ENCODE measurements around the gene TSSK2.
"Not testable (repeated sequence)": the region's sequence is repeated elsewhere in the genome, so short reads cannot be mapped to it uniquely, and the experiment has no call there.

Gene TSSK2

DNA sequence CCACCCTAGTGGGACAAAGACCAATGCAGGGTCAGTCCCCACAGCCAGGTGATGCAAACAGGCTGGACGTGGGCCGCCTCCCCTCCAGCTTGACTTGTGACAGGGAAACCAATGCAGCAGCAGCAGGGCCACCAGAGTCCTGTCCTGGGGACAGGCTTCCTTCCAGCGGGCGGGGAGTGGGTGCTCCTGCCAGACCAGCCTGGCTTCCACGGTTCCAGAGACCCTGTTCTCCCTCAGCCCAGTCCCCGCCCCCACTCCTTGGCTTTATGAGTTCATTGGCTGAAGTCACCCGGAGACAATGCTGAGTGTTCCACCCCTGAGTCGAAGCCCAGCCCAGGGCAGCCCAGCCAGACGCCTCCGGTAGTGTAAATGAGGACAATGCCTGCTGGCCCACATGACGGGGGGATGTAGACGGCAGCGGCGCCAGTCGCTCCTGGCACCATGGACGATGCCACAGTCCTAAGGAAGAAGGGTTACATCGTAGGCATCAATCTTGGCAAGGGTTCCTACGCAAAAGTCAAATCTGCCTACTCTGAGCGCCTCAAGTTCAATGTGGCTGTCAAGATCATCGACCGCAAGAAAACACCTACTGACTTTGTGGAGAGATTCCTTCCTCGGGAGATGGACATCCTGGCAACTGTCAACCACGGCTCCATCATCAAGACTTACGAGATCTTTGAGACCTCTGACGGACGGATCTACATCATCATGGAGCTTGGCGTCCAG lies at the start of gene TSSK2:
TSS of gene TSSK2 (plus strand) at position 350 of the 726 bp plus-strand sequence. CDS start at position 442, 92 bp downstream.
- TF ChIP-seq, protein P1, sequence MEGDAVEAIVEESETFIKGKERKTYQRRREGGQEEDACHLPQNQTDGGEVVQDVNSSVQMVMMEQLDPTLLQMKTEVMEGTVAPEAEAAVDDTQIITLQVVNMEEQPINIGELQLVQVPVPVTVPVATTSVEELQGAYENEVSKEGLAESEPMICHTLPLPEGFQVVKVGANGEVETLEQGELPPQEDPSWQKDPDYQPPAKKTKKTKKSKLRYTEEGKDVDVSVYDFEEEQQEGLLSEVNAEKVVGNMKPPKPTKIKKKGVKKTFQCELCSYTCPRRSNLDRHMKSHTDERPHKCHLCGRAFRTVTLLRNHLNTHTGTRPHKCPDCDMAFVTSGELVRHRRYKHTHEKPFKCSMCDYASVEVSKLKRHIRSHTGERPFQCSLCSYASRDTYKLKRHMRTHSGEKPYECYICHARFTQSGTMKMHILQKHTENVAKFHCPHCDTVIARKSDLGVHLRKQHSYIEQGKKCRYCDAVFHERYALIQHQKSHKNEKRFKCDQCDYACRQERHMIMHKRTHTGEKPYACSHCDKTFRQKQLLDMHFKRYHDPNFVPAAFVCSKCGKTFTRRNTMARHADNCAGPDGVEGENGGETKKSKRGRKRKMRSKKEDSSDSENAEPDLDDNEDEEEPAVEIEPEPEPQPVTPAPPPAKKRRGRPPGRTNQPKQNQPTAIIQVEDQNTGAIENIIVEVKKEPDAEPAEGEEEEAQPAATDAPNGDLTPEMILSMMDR (IDR thresholded peaks at IDR 0.05; ENCODE audit: low read depth, low read length): no peak
- H3K27ac ChIP-seq: no peak within 1 kb of the TSS
- H3K9me3 ChIP-seq (ENCODE audit: severe bottlenecking): no peaks in the 10 kb centered on the region
- H3K36me3 ChIP-seq: peaks cover 36% of the 10 kb centered on the region
- H3K27me3 ChIP-seq (ENCODE audit: insufficient read depth, low read depth, severe bottlenecking): no peaks in the 10 kb centered on the region
- no peak within 1 kb of the TSS for H3K4me3 ChIP-seq (ENCODE audit: low read depth, low read length)
- DNase-seq: no peak

DNA sequence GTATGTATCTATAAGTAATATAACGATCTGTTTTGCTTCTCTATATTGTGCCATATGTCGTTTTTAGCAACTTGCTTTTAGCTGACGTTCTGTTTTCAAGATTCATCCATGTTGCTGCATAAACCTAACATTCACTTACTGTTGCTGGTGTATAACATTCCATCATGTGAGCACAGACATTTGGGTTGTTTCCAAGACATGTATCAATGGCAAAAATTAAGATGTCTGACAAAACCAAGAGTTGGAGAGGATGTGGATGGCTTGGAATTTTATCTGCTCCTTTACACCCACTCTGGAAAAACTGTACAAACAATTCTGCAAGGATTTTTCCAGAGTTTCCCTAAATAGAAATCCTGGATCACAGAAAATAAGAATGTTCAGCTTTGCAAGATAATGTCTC lies 49.8 kb upstream of the TSSK2 start:
- TF ChIP-seq, protein P1 (IDR thresholded peaks at IDR 0.05; ENCODE audit: low read depth, low read length): no peak
- DNase-seq: no peak
- no peak overlapping the region for H3K27ac ChIP-seq
- H3K9me3 ChIP-seq (ENCODE audit: severe bottlenecking): no peaks in the 10 kb centered on the region
- no peaks in the 10 kb centered on the region for H3K36me3 ChIP-seq
- H3K4me3 ChIP-seq (ENCODE audit: low read depth, low read length): no peak overlapping the region
- no peaks in the 10 kb centered on the region for H3K27me3 ChIP-seq (ENCODE audit: insufficient read depth, low read depth, severe bottlenecking)

DNA sequence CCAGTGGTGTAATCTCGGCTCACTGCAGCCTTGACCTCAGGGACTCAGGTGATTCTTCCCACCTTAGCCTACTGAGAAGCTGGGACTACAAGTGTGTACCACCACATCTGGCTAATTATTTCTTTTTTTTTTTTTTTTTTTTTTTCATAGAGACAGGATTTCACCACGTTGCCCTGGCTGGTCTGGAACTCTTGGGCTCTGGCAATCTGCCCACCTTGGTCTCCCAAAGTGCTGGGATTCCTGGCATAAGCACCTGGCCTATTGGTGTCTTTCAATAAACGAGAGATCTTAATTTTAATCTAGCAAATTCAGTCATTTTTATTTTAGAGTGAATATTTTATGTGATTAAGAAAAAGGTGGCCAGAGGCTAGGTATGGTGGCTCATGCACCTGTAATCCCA lies 49.0 kb upstream of the TSSK2 start:
- H3K27ac ChIP-seq: no peak overlapping the region
- no peak for DNase-seq
- no peaks in the 10 kb centered on the region for H3K27me3 ChIP-seq (ENCODE audit: insufficient read depth, low read depth, severe bottlenecking)
- no peaks in the 10 kb centered on the region for H3K36me3 ChIP-seq
- TF ChIP-seq, protein P1 (IDR thresholded peaks at IDR 0.05; ENCODE audit: low read depth, low read length): no peak
- no peak overlapping the region for H3K4me3 ChIP-seq (ENCODE audit: low read depth, low read length)
- H3K9me3 ChIP-seq (ENCODE audit: severe bottlenecking): no peaks in the 10 kb centered on the region

DNA sequence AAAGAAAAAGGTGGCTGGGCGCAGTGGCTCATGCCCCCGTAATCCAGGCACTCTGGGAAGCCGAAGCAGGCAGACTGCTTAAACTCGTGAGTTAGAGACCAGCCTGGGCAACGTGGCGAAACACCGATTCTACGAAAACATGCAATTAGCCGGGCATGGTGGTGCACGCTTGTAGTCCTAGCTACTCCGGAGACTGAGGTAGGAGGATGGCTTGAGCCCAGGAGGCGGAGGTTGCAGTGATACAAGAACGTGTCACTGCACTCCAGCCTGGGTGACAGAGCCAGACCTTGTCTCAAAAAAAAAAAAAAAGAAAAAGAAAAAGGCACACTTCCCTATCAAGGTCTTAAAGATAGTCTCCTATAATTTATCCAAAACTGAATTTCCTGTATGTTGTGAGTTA lies 48.3 kb upstream of the TSSK2 start:
- Histone ChIP-seq H3K36me3 (no peaks in the 10 kb centered on the region), H3K27ac (no peak overlapping the region), H3K4me3 (ENCODE audit: low read depth, low read length) (no peak overlapping the region), H3K27me3 (ENCODE audit: insufficient read depth, low read depth, severe bottlenecking) (no peaks in the 10 kb centered on the region), H3K9me3 (ENCODE audit: severe bottlenecking) (no peaks in the 10 kb centered on the region)
- TF ChIP-seq, protein P1 (IDR thresholded peaks at IDR 0.05; ENCODE audit: low read depth, low read length): no peak
- no peak for DNase-seq

DNA sequence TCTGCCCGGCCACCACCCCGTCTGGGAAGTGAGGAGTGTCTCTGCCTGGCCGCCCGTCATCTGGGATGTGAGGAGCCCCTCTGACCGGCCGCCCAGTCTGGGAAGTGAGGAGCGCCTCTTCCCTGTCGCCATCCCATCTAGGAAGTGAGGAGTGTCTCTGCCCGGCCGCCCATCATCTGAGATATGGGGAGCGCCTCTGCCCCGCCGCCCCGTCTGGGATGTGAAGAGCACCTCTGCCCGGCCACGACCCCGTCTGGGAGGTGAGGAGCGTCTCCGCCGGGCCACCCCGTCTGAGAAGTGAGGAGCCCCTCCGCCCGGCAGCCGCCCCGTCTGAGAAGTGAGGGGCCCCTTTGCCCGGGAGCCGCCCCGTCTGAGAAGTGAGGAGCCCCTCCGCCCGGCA lies 47.0 kb upstream of the TSSK2 start:
- H3K9me3 ChIP-seq (ENCODE audit: severe bottlenecking); H3K27me3 ChIP-seq (ENCODE audit: insufficient read depth, low read depth, severe bottlenecking); H3K4me3 ChIP-seq (ENCODE audit: low read depth, low read length); DNase-seq; H3K36me3 ChIP-seq; H3K27ac ChIP-seq: not testable (repeated sequence)

- not testable (repeated sequence) for H3K4me3 ChIP-seq (ENCODE audit: low read depth, low read length); H3K36me3 ChIP-seq; H3K27me3 ChIP-seq (ENCODE audit: insufficient read depth, low read depth, severe bottlenecking); H3K27ac ChIP-seq; DNase-seq; H3K9me3 ChIP-seq (ENCODE audit: severe bottlenecking)
These were observed 46.5 kb upstream of the TSSK2 start for GRCh38 chr22:19084586-19084985.

DNA sequence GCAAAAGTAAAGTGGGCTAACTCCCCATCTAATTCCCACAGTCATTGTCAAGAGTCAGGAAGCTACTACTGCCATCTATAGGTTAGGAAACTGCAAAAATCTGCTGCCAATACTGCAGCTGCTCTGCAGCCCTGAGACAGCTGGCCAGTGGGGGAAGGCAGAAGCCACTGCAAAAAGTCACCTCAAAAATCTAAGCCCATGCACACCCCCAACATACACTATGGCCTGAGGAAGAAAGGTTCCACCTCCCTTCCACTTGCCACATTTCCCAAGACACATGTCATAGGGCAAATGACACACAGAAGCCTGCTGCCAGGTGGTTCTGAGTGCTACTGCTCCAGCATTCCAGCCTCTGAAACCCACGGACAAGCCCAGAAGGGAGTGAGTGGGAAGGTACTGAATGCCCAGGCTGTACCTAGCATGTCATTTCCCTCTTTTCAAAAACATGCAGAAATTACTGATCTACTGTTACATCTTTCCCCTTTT lies 45.8 kb upstream of the TSSK2 start:
- TF ChIP-seq, protein P1 (IDR thresholded peaks at IDR 0.05; ENCODE audit: low read depth, low read length): peak; percentile 74
- H3K36me3 ChIP-seq: peaks cover 9% of the 10 kb centered on the region
- no peaks in the 10 kb centered on the region for H3K9me3 ChIP-seq (ENCODE audit: severe bottlenecking)
- no peaks in the 10 kb centered on the region for H3K27me3 ChIP-seq (ENCODE audit: insufficient read depth, low read depth, severe bottlenecking)
- no peak overlapping the region for H3K4me3 ChIP-seq (ENCODE audit: low read depth, low read length)
- 0 out of 2 replicates have a peak overlapping the region, but pooled peaks have one; percentile 26 for H3K27ac ChIP-seq
- DNase-seq: no peak

Measured in WERI-Rb-1 (cell line).